K562 (cell line): ENCODE results near the gene ZNF322. TPM values are rescaled to one million over a fixed set of nuclear protein-coding genes. Genes with fewer than 3 reads are reported as not detected.

Experiments used
- CCNT2 ChIP-seq: IDR thresholded peaks from 2 replicates; pipeline ENCODE4 v1.6.1; 2011; ENCODE audit warnings: borderline replicate concordance, low read depth, mild to moderate bottlenecking, moderate library complexity, mixed read lengths, low read length; ENCODE audit not compliant: insufficient read length; ENCODE audit errors: extremely low read depth
- CEBPG ChIP-seq, 3 experiments: fragments of 200-800 bp in 1 of 3; sonication (Bioruptor generic) in 1 of 3; sonication (generic) in 1 of 3; formaldehyde crosslinking in 1 of 3; IDR thresholded peaks in 2 of 3; conservative IDR thresholded peaks in 1 of 3; 2 replicates each; pipeline versions ENCODE4 v1.6.1 to v1.8.0; 2016 to 2022; ENCODE audit warnings: missing compliant biosample characterization in 2 of 3, missing genetic modification characterization in 2 of 3, mild to moderate bottlenecking in 1 of 3, missing genetic modification reagents in 1 of 3
- ELF1 ChIP-seq: fragments of 200-800 bp; sonication (Bioruptor generic); IDR thresholded peaks from 2 replicates; pipeline ENCODE4 v1.6.1; 2016; ENCODE audit warnings: missing genetic modification characterization, missing compliant biosample characterization
- HDAC3 ChIP-seq: fragments of 450-650 bp; IDR thresholded peaks from 2 replicates; pipeline ENCODE4 v1.6.1; 2018; ENCODE audit warnings: borderline replicate concordance, mild to moderate bottlenecking, moderate library complexity; ENCODE audit not compliant: partially characterized antibody
- HMG20B ChIP-seq: fragments of 250-450 bp; sonication (Bioruptor Pico); IDR thresholded peaks from 2 replicates; pipeline ENCODE4 v1.5.0; 2021; ENCODE audit warnings: mild to moderate bottlenecking
- KHSRP ChIP-seq: fragments of 450-650 bp; IDR thresholded peaks from 2 replicates; pipeline ENCODE4 v1.6.1; 2017
- KLF1 ChIP-seq: fragments of 450-650 bp; IDR thresholded peaks from 2 replicates; pipeline ENCODE4 v1.6.1; 2016; ENCODE audit warnings: missing genetic modification characterization, missing compliant biosample characterization
- MIER1 ChIP-seq: fragments of 450-650 bp; IDR thresholded peaks from 2 replicates; pipeline ENCODE4 v1.6.1; 2016; ENCODE audit warnings: antibody characterized with exemption, mild to moderate bottlenecking, low read depth
- NCOA4 ChIP-seq: fragments of 450-650 bp; IDR thresholded peaks from 2 replicates; pipeline ENCODE4 v1.6.1; 2018; ENCODE audit warnings: mild to moderate bottlenecking; ENCODE audit not compliant: partially characterized antibody
- NCOA6 ChIP-seq: fragments of 450-650 bp; IDR thresholded peaks from 2 replicates; pipeline ENCODE4 v1.6.1; 2017; ENCODE audit warnings: mild to moderate bottlenecking
- NFIX ChIP-seq: fragments of 250-450 bp; sonication (Bioruptor Pico); IDR thresholded peaks from 2 replicates; pipeline ENCODE4 v1.4.0; 2020; ENCODE audit warnings: low read depth, mild to moderate bottlenecking, moderate library complexity
- XRCC3 ChIP-seq: fragments of 450-650 bp; IDR thresholded peaks from 2 replicates; pipeline ENCODE4 v1.6.1; 2017; ENCODE audit warnings: mild to moderate bottlenecking, moderate library complexity
- ZNF311 ChIP-seq: fragments of 250-450 bp; sonication (Bioruptor Pico); IDR thresholded peaks from 2 replicates; pipeline ENCODE4 v1.4.0; 2020; ENCODE audit warnings: mild to moderate bottlenecking, moderate library complexity
- polyA plus RNA-seq, 8 experiments: library from polyadenylated mRNA; depleted of rRNA in 4 of 8; stranded (reverse) in 5 of 8; unstranded in 3 of 8; fragments of >200 nt; fragmentation: Nextera tagmentation in 2 of 8; fragmentation: Illumina TruSeq in 1 of 8; extraction: Ambion mirVana in 2 of 8; extraction: Trizol in 1 of 8; gene quantifications; 2 replicates each; pipeline versions ENCODE4 v1.2.1 to v1.2.3, GENCODE V29; 2011 to 2014; ENCODE audit warnings: inconsistent platforms in 1 of 8, missing spikeins in 1 of 8
- total RNA-seq, 7 experiments: library from RNA; depleted of rRNA in 6 of 7; stranded (reverse); fragments of >200 nt in 6 of 7; fragmentation: Illumina TruSeq in 2 of 7; extraction: Trizol in 2 of 7; gene quantifications; 2 replicates each; pipeline versions ENCODE4 v1.2.1 to v1.2.3, GENCODE V29; 2011 to 2021; ENCODE audit warnings: low replicate concordance in 1 of 7
- TF ChIP-seq, protein P1 (sequence below): fragments of 250-450 bp; sonication (Bioruptor Pico); IDR thresholded peaks from 2 replicates; pipeline ENCODE4 v1.4.0; 2020; ENCODE audit warnings: mild to moderate bottlenecking
- TF ChIP-seq, protein P2 (sequence below), 3 experiments: fragments of 200-800 bp in 1 of 3; fragments of 250-450 bp in 1 of 3; fragments of 450-650 bp in 1 of 3; sonication (Bioruptor Pico) in 1 of 3; sonication (Bioruptor generic) in 1 of 3; formaldehyde crosslinking in 1 of 3; IDR thresholded peaks; 2 replicates each; pipeline versions ENCODE4 v1.6.1 to v1.8.0; 2016 to 2022; ENCODE audit warnings: mild to moderate bottlenecking in 2 of 3, missing genetic modification characterization in 2 of 3, missing compliant biosample characterization in 1 of 3, moderate library complexity in 1 of 3
- TF ChIP-seq, protein P3 (sequence below): sonication (generic); IDR thresholded peaks from 2 replicates; pipeline ENCODE4 v1.6.1; 2016
- TF ChIP-seq, protein P4 (sequence below): fragments of 250-450 bp; sonication (Bioruptor Pico); IDR thresholded peaks from 2 replicates; pipeline ENCODE4 v1.9.0; 2021; ENCODE audit warnings: mild to moderate bottlenecking

Gene ZNF322
- total and polyA plus RNA-seq, 9 of the 15 experiments (the other 6 are each of a cell fraction or from before 2014, with no cell fraction given): 4.7 to 31.2 (median 18.7) TPM

DNA sequence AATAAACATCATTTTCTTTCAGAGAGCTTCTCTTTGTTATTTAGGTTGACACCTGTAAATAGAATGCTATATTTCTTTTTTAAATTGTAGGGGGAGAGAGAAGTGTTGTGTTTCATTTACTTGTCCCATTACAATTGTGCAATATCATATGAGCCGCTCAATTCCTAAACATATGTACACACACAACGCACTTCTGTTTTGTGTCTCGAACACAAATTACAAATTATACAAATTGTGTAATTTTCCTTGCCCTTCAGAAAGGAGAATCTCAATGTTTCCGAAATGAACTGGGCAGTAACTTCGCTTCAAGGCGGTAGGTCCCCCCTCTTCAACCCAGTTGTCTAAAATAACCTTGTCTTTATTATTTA, 65.4 kb downstream of the ZNF322 start (continued):
- TF ChIP-seq, protein P1, sequence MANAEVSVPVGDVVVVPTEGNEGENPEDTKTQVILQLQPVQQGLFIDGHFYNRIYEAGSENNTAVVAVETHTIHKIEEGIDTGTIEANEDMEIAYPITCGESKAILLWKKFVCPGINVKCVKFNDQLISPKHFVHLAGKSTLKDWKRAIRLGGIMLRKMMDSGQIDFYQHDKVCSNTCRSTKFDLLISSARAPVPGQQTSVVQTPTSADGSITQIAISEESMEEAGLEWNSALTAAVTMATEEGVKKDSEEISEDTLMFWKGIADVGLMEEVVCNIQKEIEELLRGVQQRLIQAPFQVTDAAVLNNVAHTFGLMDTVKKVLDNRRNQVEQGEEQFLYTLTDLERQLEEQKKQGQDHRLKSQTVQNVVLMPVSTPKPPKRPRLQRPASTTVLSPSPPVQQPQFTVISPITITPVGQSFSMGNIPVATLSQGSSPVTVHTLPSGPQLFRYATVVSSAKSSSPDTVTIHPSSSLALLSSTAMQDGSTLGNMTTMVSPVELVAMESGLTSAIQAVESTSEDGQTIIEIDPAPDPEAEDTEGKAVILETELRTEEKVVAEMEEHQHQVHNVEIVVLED (CRISPR knock-in tag): no peak
- TF ChIP-seq NFIX (CRISPR knock-in tag): no peak
- TF ChIP-seq NCOA4: no peak
- TF ChIP-seq XRCC3: no peak
- 0 out of 2 replicates have a peak, but pooled peaks have one; percentile 2 for TF ChIP-seq MIER1
- no peak for TF ChIP-seq HDAC3
- no peak for TF ChIP-seq HMG20B
- TF ChIP-seq, protein P2, sequence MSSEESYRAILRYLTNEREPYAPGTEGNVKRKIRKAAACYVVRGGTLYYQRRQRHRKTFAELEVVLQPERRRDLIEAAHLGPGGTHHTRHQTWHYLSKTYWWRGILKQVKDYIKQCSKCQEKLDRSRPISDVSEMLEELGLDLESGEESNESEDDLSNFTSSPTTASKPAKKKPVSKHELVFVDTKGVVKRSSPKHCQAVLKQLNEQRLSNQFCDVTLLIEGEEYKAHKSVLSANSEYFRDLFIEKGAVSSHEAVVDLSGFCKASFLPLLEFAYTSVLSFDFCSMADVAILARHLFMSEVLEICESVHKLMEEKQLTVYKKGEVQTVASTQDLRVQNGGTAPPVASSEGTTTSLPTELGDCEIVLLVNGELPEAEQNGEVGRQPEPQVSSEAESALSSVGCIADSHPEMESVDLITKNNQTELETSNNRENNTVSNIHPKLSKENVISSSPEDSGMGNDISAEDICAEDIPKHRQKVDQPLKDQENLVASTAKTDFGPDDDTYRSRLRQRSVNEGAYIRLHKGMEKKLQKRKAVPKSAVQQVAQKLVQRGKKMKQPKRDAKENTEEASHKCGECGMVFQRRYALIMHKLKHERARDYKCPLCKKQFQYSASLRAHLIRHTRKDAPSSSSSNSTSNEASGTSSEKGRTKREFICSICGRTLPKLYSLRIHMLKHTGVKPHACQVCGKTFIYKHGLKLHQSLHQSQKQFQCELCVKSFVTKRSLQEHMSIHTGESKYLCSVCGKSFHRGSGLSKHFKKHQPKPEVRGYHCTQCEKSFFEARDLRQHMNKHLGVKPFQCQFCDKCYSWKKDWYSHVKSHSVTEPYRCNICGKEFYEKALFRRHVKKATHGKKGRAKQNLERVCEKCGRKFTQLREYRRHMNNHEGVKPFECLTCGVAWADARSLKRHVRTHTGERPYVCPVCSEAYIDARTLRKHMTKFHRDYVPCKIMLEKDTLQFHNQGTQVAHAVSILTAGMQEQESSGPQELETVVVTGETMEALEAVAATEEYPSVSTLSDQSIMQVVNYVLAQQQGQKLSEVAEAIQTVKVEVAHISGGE (CRISPR knock-in tag; IDR thresholded peaks at IDR 0.05): peak in 1 of 3 experiments; percentile 10; a peak in 1 of 6 replicates
- TF ChIP-seq KHSRP: no peak
- TF ChIP-seq ZNF311 (CRISPR knock-in tag): no peak
- TF ChIP-seq, protein P3, sequence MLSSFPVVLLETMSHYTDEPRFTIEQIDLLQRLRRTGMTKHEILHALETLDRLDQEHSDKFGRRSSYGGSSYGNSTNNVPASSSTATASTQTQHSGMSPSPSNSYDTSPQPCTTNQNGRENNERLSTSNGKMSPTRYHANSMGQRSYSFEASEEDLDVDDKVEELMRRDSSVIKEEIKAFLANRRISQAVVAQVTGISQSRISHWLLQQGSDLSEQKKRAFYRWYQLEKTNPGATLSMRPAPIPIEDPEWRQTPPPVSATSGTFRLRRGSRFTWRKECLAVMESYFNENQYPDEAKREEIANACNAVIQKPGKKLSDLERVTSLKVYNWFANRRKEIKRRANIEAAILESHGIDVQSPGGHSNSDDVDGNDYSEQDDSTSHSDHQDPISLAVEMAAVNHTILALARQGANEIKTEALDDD: no peak
- TF ChIP-seq CEBPG (CRISPR knock-in tag; IDR thresholded peaks at IDR 0.05): no peak
- peak; percentile 82 to 88 for TF ChIP-seq CEBPG (tag; conservative IDR thresholded peaks at IDR 0.05 in 1 of 2, IDR thresholded peaks at IDR 0.05 in 1 of 2)
- TF ChIP-seq NCOA6: no peak
- no peak for TF ChIP-seq ELF1
- TF ChIP-seq, protein P4, sequence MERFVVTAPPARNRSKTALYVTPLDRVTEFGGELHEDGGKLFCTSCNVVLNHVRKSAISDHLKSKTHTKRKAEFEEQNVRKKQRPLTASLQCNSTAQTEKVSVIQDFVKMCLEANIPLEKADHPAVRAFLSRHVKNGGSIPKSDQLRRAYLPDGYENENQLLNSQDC (CRISPR knock-in tag): no peak
- TF ChIP-seq KLF1 (tag): no peak
- no peak for TF ChIP-seq CCNT2
